ENCODE results near the gene TPD52L1. TPM values are rescaled to one million over a fixed set of nuclear protein-coding genes. Genes with fewer than 3 reads are reported as not detected.

Gene TPD52L1
- total RNA-seq, 1 donor from 2014 or later: 7.2 TPM

GRCh38 chr6:125140808-125141207 is 12.8 kb upstream of the TPD52L1 start:
- H3K4me1 Mint-ChIP-seq (ENCODE audit: unreplicated experiment): peaks cover 16% of the 10 kb centered on the region
- no peaks in the 10 kb centered on the region for H3K27me3 Mint-ChIP-seq (ENCODE audit: unreplicated experiment)
- no peaks in the 10 kb centered on the region for H3K36me3 Mint-ChIP-seq (ENCODE audit: unreplicated experiment)
- H3K9me3 Mint-ChIP-seq (ENCODE audit: unreplicated experiment): no peaks in the 10 kb centered on the region
- no peak overlapping the region for H3K4me3 Mint-ChIP-seq (ENCODE audit: unreplicated experiment)
- H3K27ac Mint-ChIP-seq (ENCODE audit: unreplicated experiment): no peak overlapping the region
- TF ChIP-seq CTCF (IDR thresholded peaks at IDR 0.05): no peak
- no peak for DNase-seq (ENCODE audit: extremely low spot score, unreplicated experiment)

- Mint-ChIP-seq H3K27ac (ENCODE audit: unreplicated experiment) (no peak overlapping the region), H3K4me1 (ENCODE audit: unreplicated experiment) (peaks cover 16% of the 10 kb centered on the region), H3K27me3 (ENCODE audit: unreplicated experiment) (no peaks in the 10 kb centered on the region), H3K9me3 (ENCODE audit: unreplicated experiment) (no peaks in the 10 kb centered on the region), H3K36me3 (ENCODE audit: unreplicated experiment) (no peaks in the 10 kb centered on the region), H3K4me3 (ENCODE audit: unreplicated experiment) (no peak overlapping the region)
- TF ChIP-seq CTCF (IDR thresholded peaks at IDR 0.05): no peak
- DNase-seq (ENCODE audit: extremely low spot score, unreplicated experiment): no peak
Measured at GRCh38 chr6:125142618-125143017, 11.0 kb upstream of the TPD52L1 start.

- no peak for DNase-seq (ENCODE audit: extremely low spot score, unreplicated experiment)
- H3K4me1 Mint-ChIP-seq (ENCODE audit: unreplicated experiment): peaks cover 18% of the 10 kb centered on the region
- no peaks in the 10 kb centered on the region for H3K27me3 Mint-ChIP-seq (ENCODE audit: unreplicated experiment)
- TF ChIP-seq CTCF (IDR thresholded peaks at IDR 0.05): no peak
- no peak overlapping the region for H3K4me3 Mint-ChIP-seq (ENCODE audit: unreplicated experiment)
- no peak overlapping the region for H3K27ac Mint-ChIP-seq (ENCODE audit: unreplicated experiment)
- no peaks in the 10 kb centered on the region for H3K36me3 Mint-ChIP-seq (ENCODE audit: unreplicated experiment)
- no peaks in the 10 kb centered on the region for H3K9me3 Mint-ChIP-seq (ENCODE audit: unreplicated experiment)
Measured at GRCh38 chr6:125144822-125145221, 8.8 kb upstream of the TPD52L1 start.

GRCh38 chr6:125149256-125150144 is 4.1 kb upstream of the TPD52L1 start:
- Mint-ChIP-seq H3K36me3 (ENCODE audit: unreplicated experiment) (no peaks in the 10 kb centered on the region), H3K4me3 (ENCODE audit: unreplicated experiment) (no peak overlapping the region), H3K27ac (ENCODE audit: unreplicated experiment) (no peak overlapping the region), H3K9me3 (ENCODE audit: unreplicated experiment) (no peaks in the 10 kb centered on the region), H3K4me1 (ENCODE audit: unreplicated experiment) (peaks cover 6% of the 10 kb centered on the region), H3K27me3 (ENCODE audit: unreplicated experiment) (peaks cover 2% of the 10 kb centered on the region)
- TF ChIP-seq CTCF (IDR thresholded peaks at IDR 0.05): no peak
- no peak for DNase-seq (ENCODE audit: extremely low spot score, unreplicated experiment)

DNA sequence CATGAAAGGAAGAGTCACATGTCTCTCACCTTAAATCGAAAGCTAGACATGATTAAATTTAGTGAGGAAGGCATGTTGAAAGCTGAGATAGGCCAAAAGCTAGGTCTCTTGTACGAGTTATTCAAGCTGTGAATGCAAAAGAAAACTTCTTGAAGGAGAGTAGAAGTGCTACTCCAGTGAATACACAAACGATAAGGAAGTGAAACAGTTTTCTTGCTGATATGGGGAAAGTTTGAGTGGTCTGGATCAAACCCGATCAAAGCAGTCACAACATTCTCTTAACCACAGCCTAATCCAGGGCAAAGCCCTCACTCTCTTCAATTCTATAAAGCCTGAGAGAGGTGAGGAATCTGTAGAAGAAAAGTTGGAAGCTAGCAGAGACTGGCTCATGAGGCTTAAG is 1.9 kb upstream of the TPD52L1 start:
- no peak for DNase-seq (ENCODE audit: extremely low spot score, unreplicated experiment)
- H3K27ac Mint-ChIP-seq (ENCODE audit: unreplicated experiment): no peak overlapping the region
- TF ChIP-seq CTCF (IDR thresholded peaks at IDR 0.05): no peak
- H3K27me3 Mint-ChIP-seq (ENCODE audit: unreplicated experiment): peaks cover 2% of the 10 kb centered on the region
- peaks cover 8% of the 10 kb centered on the region for H3K4me1 Mint-ChIP-seq (ENCODE audit: unreplicated experiment)
- no peak overlapping the region for H3K4me3 Mint-ChIP-seq (ENCODE audit: unreplicated experiment)
- H3K9me3 Mint-ChIP-seq (ENCODE audit: unreplicated experiment): no peaks in the 10 kb centered on the region
- H3K36me3 Mint-ChIP-seq (ENCODE audit: unreplicated experiment): no peaks in the 10 kb centered on the region
